ENCODE measurements around the gene LIN28B. TPM values are rescaled to one million over a fixed set of nuclear protein-coding genes. Genes with fewer than 3 reads are reported as not detected.
"Not testable (repeated sequence)": the region's sequence is repeated elsewhere in the genome, so short reads cannot be mapped to it uniquely, and the experiment has no call there.

The LIN28B gene
- total and polyA plus RNA-seq, 2 donors (not counting 1 experiment from before 2014, with no cell fraction given) = not detected

DNA sequence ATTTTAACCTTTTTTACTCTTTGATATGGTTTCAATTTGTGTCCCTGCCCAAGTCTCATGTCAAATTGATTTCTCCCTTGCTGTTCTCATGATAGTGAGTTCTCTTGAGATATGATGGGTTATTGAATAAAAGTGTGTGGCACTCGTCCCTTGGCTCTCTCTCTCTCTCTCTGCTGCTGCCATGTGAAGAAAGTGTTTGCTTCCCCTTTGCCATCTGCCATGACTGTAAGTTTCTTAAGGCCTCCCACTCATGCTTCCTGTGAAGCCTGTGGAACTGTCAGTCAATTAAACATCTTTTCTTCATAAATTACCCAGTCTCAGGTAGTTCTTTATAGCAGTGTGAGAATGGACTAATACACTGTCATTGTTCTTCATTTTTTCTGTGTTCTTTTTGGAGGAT lies 48.5 kb downstream of the LIN28B start:
- Histone ChIP-seq H3K4me1 (ENCODE audit: control insufficient read depth, extremely low read depth, insufficient read depth, low read length) (no peaks in the 10 kb centered on the region), H3K9ac (ENCODE audit: insufficient read depth, low read length) (no peak overlapping the region), H3K79me2 (ENCODE audit: control insufficient read depth, insufficient read depth, low read length) (no peaks in the 10 kb centered on the region), H4K20me1 (ENCODE audit: control insufficient read depth, extremely low read depth, insufficient read depth, low read length) (no peaks in the 10 kb centered on the region), H3K4me2 (ENCODE audit: extremely low read depth, insufficient read depth, low read length) (no peak overlapping the region), H2AFZ (ENCODE audit: low read length) (no peak overlapping the region), H3K4me3 (replicated peaks in 1 of 4; ENCODE audit: control extremely low read depth in 1 of 4, insufficient read depth in 1 of 4, low read depth in 3 of 4, low read length in 4 of 4) (no peak overlapping the region), H3K27me3 (ENCODE audit: control insufficient read depth, insufficient read depth, low read length) (no peaks in the 10 kb centered on the region), H3K36me3 (ENCODE audit: control insufficient read depth, insufficient read depth, low read length) (no peaks in the 10 kb centered on the region), H3K9me3 (ENCODE audit: control insufficient read depth, insufficient read depth, low read depth, low read length) (no peaks in the 10 kb centered on the region), H3K27ac (ENCODE audit: insufficient read depth, low read length) (no peak overlapping the region)
- no peak for DNase-seq (ENCODE audit: low read depth in 2 of 2)
- TF ChIP-seq, protein P1, sequence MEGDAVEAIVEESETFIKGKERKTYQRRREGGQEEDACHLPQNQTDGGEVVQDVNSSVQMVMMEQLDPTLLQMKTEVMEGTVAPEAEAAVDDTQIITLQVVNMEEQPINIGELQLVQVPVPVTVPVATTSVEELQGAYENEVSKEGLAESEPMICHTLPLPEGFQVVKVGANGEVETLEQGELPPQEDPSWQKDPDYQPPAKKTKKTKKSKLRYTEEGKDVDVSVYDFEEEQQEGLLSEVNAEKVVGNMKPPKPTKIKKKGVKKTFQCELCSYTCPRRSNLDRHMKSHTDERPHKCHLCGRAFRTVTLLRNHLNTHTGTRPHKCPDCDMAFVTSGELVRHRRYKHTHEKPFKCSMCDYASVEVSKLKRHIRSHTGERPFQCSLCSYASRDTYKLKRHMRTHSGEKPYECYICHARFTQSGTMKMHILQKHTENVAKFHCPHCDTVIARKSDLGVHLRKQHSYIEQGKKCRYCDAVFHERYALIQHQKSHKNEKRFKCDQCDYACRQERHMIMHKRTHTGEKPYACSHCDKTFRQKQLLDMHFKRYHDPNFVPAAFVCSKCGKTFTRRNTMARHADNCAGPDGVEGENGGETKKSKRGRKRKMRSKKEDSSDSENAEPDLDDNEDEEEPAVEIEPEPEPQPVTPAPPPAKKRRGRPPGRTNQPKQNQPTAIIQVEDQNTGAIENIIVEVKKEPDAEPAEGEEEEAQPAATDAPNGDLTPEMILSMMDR (conservative IDR thresholded peaks at IDR 0.05 in 1 of 2, IDR thresholded peaks at IDR 0.05 in 1 of 2; ENCODE audit: low read depth in 1 of 2, low read length in 2 of 2) = no peak
- TF ChIP-seq EZH2 (IDR thresholded peaks at IDR 0.05; ENCODE audit: low read length, missing control alignments) = no peak

DNA sequence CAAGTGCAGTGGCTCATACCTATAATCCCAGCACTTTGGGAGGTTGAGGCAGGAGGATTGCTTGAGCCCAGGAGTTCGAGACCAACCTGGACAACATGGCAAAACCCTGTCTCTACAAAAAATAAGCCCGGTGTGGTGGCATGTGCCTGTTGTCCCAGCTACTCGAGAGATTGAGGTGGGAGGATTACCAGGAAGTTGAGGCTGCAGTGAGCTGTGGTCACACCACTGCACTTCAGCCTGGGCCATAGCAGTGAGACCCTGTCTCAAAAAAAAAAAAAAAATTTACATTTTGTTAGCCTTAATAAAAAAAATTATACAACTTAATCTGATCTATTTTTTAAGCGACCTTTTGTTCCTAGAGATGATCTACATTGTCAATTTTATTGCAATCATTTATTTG lies 56.6 kb downstream of the LIN28B start:
- not testable (repeated sequence) for DNase-seq (ENCODE audit: low read depth in 2 of 2); H3K9me3 ChIP-seq (ENCODE audit: control insufficient read depth, insufficient read depth, low read depth, low read length); H3K27me3 ChIP-seq (ENCODE audit: control insufficient read depth, insufficient read depth, low read length); H2AFZ ChIP-seq (ENCODE audit: low read length); H3K4me2 ChIP-seq (ENCODE audit: extremely low read depth, insufficient read depth, low read length); H3K4me3 ChIP-seq (replicated peaks in 1 of 4; ENCODE audit: control extremely low read depth in 1 of 4, insufficient read depth in 1 of 4, low read depth in 3 of 4, low read length in 4 of 4); H3K9ac ChIP-seq (ENCODE audit: insufficient read depth, low read length); H3K27ac ChIP-seq (ENCODE audit: insufficient read depth, low read length); H4K20me1 ChIP-seq (ENCODE audit: control insufficient read depth, extremely low read depth, insufficient read depth, low read length); H3K79me2 ChIP-seq (ENCODE audit: control insufficient read depth, insufficient read depth, low read length); H3K36me3 ChIP-seq (ENCODE audit: control insufficient read depth, insufficient read depth, low read length); H3K4me1 ChIP-seq (ENCODE audit: control insufficient read depth, extremely low read depth, insufficient read depth, low read length)

DNA sequence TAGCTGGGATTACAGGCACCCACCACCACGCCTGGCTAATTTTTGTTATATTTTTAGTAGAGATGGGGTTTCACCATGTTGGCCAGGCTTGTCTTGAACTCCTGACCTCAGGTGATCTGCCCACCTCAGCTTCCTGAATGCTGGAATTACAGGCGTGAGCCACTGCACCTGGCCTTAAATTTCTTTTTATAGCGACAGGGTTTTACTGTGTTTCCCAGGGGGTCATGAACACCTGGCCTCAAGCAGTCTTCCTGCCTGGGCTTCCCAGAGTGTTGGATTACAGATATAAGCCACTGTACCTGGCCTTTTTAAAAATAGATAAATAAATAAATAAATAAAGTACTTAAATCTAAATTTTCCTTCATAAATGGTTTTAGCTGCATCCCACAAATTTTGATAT lies 57.5 kb downstream of the LIN28B start:
- Histone ChIP-seq H3K27me3 (ENCODE audit: control insufficient read depth, insufficient read depth, low read length) (no peaks in the 10 kb centered on the region), H3K27ac (ENCODE audit: insufficient read depth, low read length) (no peak overlapping the region), H3K4me3 (replicated peaks in 1 of 4; ENCODE audit: control extremely low read depth in 1 of 4, insufficient read depth in 1 of 4, low read depth in 3 of 4, low read length in 4 of 4) (no peak overlapping the region), H3K9ac (ENCODE audit: insufficient read depth, low read length) (no peak overlapping the region), H2AFZ (ENCODE audit: low read length) (no peak overlapping the region), H3K9me3 (ENCODE audit: control insufficient read depth, insufficient read depth, low read depth, low read length) (no peaks in the 10 kb centered on the region), H3K4me2 (ENCODE audit: extremely low read depth, insufficient read depth, low read length) (no peak overlapping the region), H3K36me3 (ENCODE audit: control insufficient read depth, insufficient read depth, low read length) (no peaks in the 10 kb centered on the region), H4K20me1 (ENCODE audit: control insufficient read depth, extremely low read depth, insufficient read depth, low read length) (no peaks in the 10 kb centered on the region), H3K79me2 (ENCODE audit: control insufficient read depth, insufficient read depth, low read length) (no peaks in the 10 kb centered on the region), H3K4me1 (ENCODE audit: control insufficient read depth, extremely low read depth, insufficient read depth, low read length) (no peaks in the 10 kb centered on the region)
- TF ChIP-seq, protein P1 (conservative IDR thresholded peaks at IDR 0.05 in 1 of 2, IDR thresholded peaks at IDR 0.05 in 1 of 2; ENCODE audit: low read depth in 1 of 2, low read length in 2 of 2) = no peak
- TF ChIP-seq EZH2 (IDR thresholded peaks at IDR 0.05; ENCODE audit: low read length, missing control alignments) = no peak
- no peak for DNase-seq (ENCODE audit: low read depth in 2 of 2)
